CD4-positive, alpha-beta T cell (primary cell): Measurements from ENCODE around the gene ALK. TPM values are rescaled to one million over a fixed set of nuclear protein-coding genes. Genes with fewer than 3 reads are reported as not detected.

Experiments
- ATAC-seq: fragments of 200-7000 bp; cut with Tn5 transposase; one replicate; pipeline ENCODE4 v1.10.0; 2022; ENCODE audit warnings: mild to moderate bottlenecking; ENCODE audit not compliant: poor library complexity
- CTCF ChIA-PET: fragments of 350-600 bp; sonication (Branson Sonifier 250); formaldehyde crosslinking; loops from one replicate; lab custom pipeline; 2021; ENCODE audit warnings: antibody characterized with exemption, inconsistent platforms; lab: Charles Lee
- POLR2A ChIA-PET: fragments of 350-600 bp; sonication (Branson Sonifier 250); formaldehyde crosslinking; loops from one replicate; lab custom pipeline; 2021; ENCODE audit warnings: antibody characterized with exemption, inconsistent platforms; lab: Charles Lee
- DNase-seq, 14 experiments: peaks; one replicate each; pipeline ENCODE4 v3.0.0-alpha.2; 2013 to 2020; ENCODE audit warnings: mixed read lengths in 2 of 14
- H3K27ac ChIP-seq, 2 donors: one replicate each; pipeline versions ENCODE4 v1.5.1 to v1.7.0; 2013; ENCODE audit warnings: low read length in 2 of 2, low read depth in 1 of 2, mild to moderate bottlenecking in 1 of 2
- H3K27me3 ChIP-seq, 2 experiments: 1 replicate in 1 of 2; 2 replicates in 1 of 2; pipeline versions ENCODE4 v1.6.1 to v1.7.0; 2013; ENCODE audit warnings: low read length in 2 of 2, control low read depth in 1 of 2, mild to moderate bottlenecking in 1 of 2, moderate library complexity in 1 of 2; ENCODE audit not compliant: insufficient read depth in 2 of 2, control insufficient read depth in 1 of 2
- H3K36me3 ChIP-seq: one replicate; pipeline ENCODE4 v1.6.1; 2013; ENCODE audit warnings: low read length, control low read depth; ENCODE audit not compliant: insufficient read depth
- H3K4me1 ChIP-seq: one replicate; pipeline ENCODE4 v1.6.1; 2013; ENCODE audit warnings: low read length, control low read depth; ENCODE audit not compliant: insufficient read depth
- H3K4me3 ChIP-seq: one replicate; pipeline ENCODE4 v1.5.1; 2013; ENCODE audit warnings: mild to moderate bottlenecking, low read length, moderate library complexity
- H3K9me3 ChIP-seq, 2 experiments: 1 replicate in 1 of 2; 2 replicates in 1 of 2; pipeline versions ENCODE4 v1.6.1 to v1.7.0; 2013; ENCODE audit warnings: low read length in 2 of 2, mild to moderate bottlenecking in 2 of 2, control low read depth in 1 of 2, moderate library complexity in 1 of 2; ENCODE audit not compliant: control insufficient read depth in 1 of 2, insufficient read depth in 1 of 2
- H3K27ac Mint-ChIP-seq: one replicate; pipeline ENCODE4 v1.8.0; 2020; ENCODE audit warnings: mixed read lengths
- H3K27me3 Mint-ChIP-seq: one replicate; pipeline ENCODE4 v1.8.0; 2021; ENCODE audit warnings: mixed read lengths
- H3K36me3 Mint-ChIP-seq: one replicate; pipeline ENCODE4 v1.8.0; 2021; ENCODE audit warnings: low read depth, mixed read lengths
- H3K4me1 Mint-ChIP-seq: one replicate; pipeline ENCODE4 v1.8.0; 2021; ENCODE audit warnings: low read depth, mixed read lengths
- H3K4me3 Mint-ChIP-seq: one replicate; pipeline ENCODE4 v1.8.0; 2020; ENCODE audit warnings: mild to moderate bottlenecking, mixed read lengths
- H3K9me3 Mint-ChIP-seq: one replicate; pipeline ENCODE4 v1.8.0; 2020; ENCODE audit warnings: mixed read lengths
- intact Hi-C, 2 experiments: fragments of 100-400 bp; cut with DNase I in 1 of 2; cut with micrococcal nuclease in 1 of 2; formaldehyde crosslinking; loops; one replicate each; pipeline versions ENCODE4 v1.15.1 to v1.9.0; 2023 to 2025; cut with DNase I, micrococcal nuclease
- total RNA-seq, 174 experiments: library from RNA in 2 of 174; stranded (reverse) in 2 of 174; gene quantifications; one replicate each; pipeline ENCODE4 v1.2.3 and lab custom pipeline; 2021 to 2026
- TF ChIP-seq, protein P1 (sequence below): fragments of 200-600 bp; IDR thresholded peaks from one replicate; pipeline ENCODE4 v1.8.0; 2022; ENCODE audit warnings: antibody characterized with exemption, mild to moderate bottlenecking

The ALK gene
- total RNA-seq, 2 experiments from 2014 or later, result not detected

DNA sequence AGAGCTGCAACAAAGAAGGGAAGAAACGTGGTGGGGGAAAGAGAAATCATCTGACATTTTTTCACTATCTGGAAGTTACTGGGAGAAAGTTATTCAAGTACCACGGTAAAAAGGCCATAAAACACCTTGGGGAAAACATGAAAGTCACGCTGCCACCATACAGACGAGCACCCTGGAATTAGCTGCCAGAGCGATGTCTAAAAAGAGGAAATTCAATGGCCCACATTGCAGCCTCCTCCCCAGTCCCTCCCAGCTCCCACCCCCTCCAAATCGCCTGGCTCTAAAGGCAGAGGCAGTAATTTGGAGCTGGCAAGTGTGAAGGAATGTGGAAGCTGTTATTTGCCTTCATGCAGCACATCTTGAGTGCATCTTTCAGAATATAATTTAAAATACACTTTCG lies 192.0 kb downstream of the ALK start:
- ChIA-PET POLR2A (no interaction called here), CTCF (no interaction called here)
- intact Hi-C loops, result no loop called here
- no peak for DNase-seq
- Mint-ChIP-seq H3K27me3 (peaks cover 8% of the 10 kb centered on the region), H3K4me3 (no peak overlapping the region), H3K27ac (no peak overlapping the region), H3K4me1 (no peaks in the 10 kb centered on the region), H3K9me3 (no peaks in the 10 kb centered on the region), H3K36me3 (no peaks in the 10 kb centered on the region)
- Histone ChIP-seq H3K27ac (no peak overlapping the region), H3K9me3 (no peaks in the 10 kb centered on the region), H3K36me3 (no peaks in the 10 kb centered on the region), H3K4me1 (no peaks in the 10 kb centered on the region), H3K4me3 (no peak overlapping the region), H3K27me3 (no peaks in the 10 kb centered on the region)
- TF ChIP-seq, protein P1, sequence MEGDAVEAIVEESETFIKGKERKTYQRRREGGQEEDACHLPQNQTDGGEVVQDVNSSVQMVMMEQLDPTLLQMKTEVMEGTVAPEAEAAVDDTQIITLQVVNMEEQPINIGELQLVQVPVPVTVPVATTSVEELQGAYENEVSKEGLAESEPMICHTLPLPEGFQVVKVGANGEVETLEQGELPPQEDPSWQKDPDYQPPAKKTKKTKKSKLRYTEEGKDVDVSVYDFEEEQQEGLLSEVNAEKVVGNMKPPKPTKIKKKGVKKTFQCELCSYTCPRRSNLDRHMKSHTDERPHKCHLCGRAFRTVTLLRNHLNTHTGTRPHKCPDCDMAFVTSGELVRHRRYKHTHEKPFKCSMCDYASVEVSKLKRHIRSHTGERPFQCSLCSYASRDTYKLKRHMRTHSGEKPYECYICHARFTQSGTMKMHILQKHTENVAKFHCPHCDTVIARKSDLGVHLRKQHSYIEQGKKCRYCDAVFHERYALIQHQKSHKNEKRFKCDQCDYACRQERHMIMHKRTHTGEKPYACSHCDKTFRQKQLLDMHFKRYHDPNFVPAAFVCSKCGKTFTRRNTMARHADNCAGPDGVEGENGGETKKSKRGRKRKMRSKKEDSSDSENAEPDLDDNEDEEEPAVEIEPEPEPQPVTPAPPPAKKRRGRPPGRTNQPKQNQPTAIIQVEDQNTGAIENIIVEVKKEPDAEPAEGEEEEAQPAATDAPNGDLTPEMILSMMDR, result no peak
- ATAC-seq, result no peak

DNA sequence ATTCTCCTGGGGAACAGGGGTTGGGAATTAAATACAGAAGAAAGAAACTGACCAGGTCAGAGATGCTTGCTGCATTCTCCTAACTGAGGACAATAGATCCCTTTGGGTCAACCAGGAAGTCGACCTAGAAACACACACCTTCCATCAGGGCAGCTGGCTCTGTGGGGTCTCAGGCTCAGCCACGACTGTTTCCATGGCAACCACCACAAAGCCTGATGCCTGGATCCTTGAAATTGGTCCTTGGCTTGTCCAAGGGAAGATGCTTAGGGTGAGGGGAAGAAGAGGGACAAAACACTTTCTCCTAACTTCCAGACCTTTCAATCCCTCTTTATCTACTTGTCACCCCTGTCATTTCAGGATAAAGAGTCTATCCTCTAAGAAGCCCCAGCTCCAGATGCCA lies 194.4 kb downstream of the ALK start:
- H3K27ac Mint-ChIP-seq, result no peak overlapping the region
- H3K36me3 Mint-ChIP-seq, result no peaks in the 10 kb centered on the region
- Histone ChIP-seq H3K27me3 (no peaks in the 10 kb centered on the region), H3K9me3 (no peaks in the 10 kb centered on the region), H3K27ac (no peak overlapping the region), H3K4me3 (no peak overlapping the region), H3K4me1 (no peaks in the 10 kb centered on the region), H3K36me3 (no peaks in the 10 kb centered on the region)
- no peaks in the 10 kb centered on the region for H3K9me3 Mint-ChIP-seq
- POLR2A ChIA-PET, result no interaction called here
- DNase-seq (no peak), ATAC-seq (no peak)
- intact Hi-C loops, result no loop called here
- peaks cover 4% of the 10 kb centered on the region for H3K27me3 Mint-ChIP-seq
- H3K4me3 Mint-ChIP-seq, result no peak overlapping the region
- no peaks in the 10 kb centered on the region for H3K4me1 Mint-ChIP-seq
- CTCF ChIA-PET, result no interaction called here
- TF ChIP-seq, protein P1, result no peak

DNA sequence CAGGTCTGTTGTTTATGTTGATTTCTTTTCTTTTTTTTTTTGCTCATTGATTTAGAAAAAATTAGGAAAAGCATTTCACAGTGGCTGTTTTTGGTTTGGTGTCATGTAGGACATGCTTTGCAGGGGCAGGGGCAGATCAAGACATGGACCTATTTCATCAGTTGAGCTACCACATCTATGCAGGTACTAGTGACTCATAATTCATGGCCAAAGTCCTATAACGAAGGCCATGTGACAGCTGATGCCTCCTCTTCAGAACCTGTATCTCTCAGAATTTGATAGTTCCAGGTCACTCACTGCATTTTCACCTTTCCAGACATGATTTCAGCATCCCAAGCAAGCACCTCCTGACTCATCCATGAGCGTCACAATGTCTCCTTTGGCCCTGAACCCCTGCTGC lies 195.8 kb downstream of the ALK start:
- Mint-ChIP-seq H3K27me3 (peaks cover 4% of the 10 kb centered on the region), H3K36me3 (no peaks in the 10 kb centered on the region), H3K4me3 (no peak overlapping the region), H3K9me3 (no peaks in the 10 kb centered on the region), H3K4me1 (no peaks in the 10 kb centered on the region), H3K27ac (no peak overlapping the region)
- DNase-seq, result no peak
- Histone ChIP-seq H3K4me3 (no peak overlapping the region), H3K4me1 (no peaks in the 10 kb centered on the region), H3K27me3 (no peaks in the 10 kb centered on the region), H3K9me3 (no peaks in the 10 kb centered on the region), H3K36me3 (no peaks in the 10 kb centered on the region), H3K27ac (no peak overlapping the region)
- POLR2A ChIA-PET, result no interaction called here
- CTCF ChIA-PET, result no interaction called here
- no peak for ATAC-seq
- intact Hi-C loops, result no loop called here
- TF ChIP-seq, protein P1, result no peak
